HUES64 (cell line): ENCODE results near the gene URGCP.
"Not testable (repeated sequence)": the region's sequence is repeated elsewhere in the genome, so short reads cannot be mapped to it uniquely, and the experiment has no call there.

Experiments used
- H3K27ac ChIP-seq: 2 replicates; pipeline ENCODE4 v1.7.0; 2013; ENCODE audit warnings: low read depth, low read length, inconsistent platforms
- H3K27me3 ChIP-seq: 2 replicates; pipeline ENCODE4 v1.6.1; 2013; ENCODE audit warnings: mild to moderate bottlenecking, low read length; ENCODE audit not compliant: insufficient read depth
- H3K36me3 ChIP-seq: 2 replicates; pipeline ENCODE4 v1.6.1; 2013; ENCODE audit warnings: mild to moderate bottlenecking, low read length; ENCODE audit not compliant: insufficient read depth
- H3K4me1 ChIP-seq: 2 replicates; pipeline ENCODE4 v1.6.1; 2013; ENCODE audit warnings: mild to moderate bottlenecking, low read length, moderate library complexity; ENCODE audit not compliant: insufficient read depth
- H3K4me3 ChIP-seq: 2 replicates; pipeline ENCODE4 v1.5.1; 2013; ENCODE audit warnings: mild to moderate bottlenecking, low read length, moderate library complexity
- H3K9ac ChIP-seq: 2 replicates; pipeline ENCODE4 v1.6.1; 2013; ENCODE audit warnings: mild to moderate bottlenecking, low read depth, low read length
- H3K9me3 ChIP-seq: 2 replicates; pipeline ENCODE4 v1.6.1; 2013; ENCODE audit warnings: low read depth, low read length; ENCODE audit not compliant: insufficient read depth
- WGBS: fragments of 150-250, 120-280 bp; methylation state at CpG from one replicate; pipeline ENCODE4 v1.1.7; 2013; ENCODE audit warnings: missing lambda C conversion rate; 5-methylcytosine and 5-hydroxymethylcytosine counted together

The URGCP gene

GRCh38 chr7:43850348-43851116 lies 55.9 kb downstream of the URGCP start:
- Histone ChIP-seq H3K9me3 (no peaks in the 10 kb centered on the region), H3K27me3 (no peaks in the 10 kb centered on the region), H3K27ac (no peak overlapping the region), H3K36me3 (no peaks in the 10 kb centered on the region), H3K4me1 (no peaks in the 10 kb centered on the region), H3K9ac (no peak overlapping the region), H3K4me3 (no peak overlapping the region)
- 96% methylated on average over 5 of the region's 5 CpGs for WGBS

GRCh38 chr7:43849047-43849446 lies 57.3 kb downstream of the URGCP start:
- no peaks in the 10 kb centered on the region for H3K27me3 ChIP-seq
- 73% methylated on average over 2 of the region's 2 CpGs for WGBS

GRCh38 chr7:43847496-43847895 lies 58.9 kb downstream of the URGCP start:
- Histone ChIP-seq H3K9ac (no peak overlapping the region), H3K9me3 (no peaks in the 10 kb centered on the region), H3K36me3 (no peaks in the 10 kb centered on the region), H3K4me1 (no peaks in the 10 kb centered on the region), H3K27me3 (no peaks in the 10 kb centered on the region), H3K27ac (no peak overlapping the region), H3K4me3 (no peak overlapping the region)
- WGBS, result 95% methylated on average over 3 of the region's 4 CpGs

More at GRCh38 chr7:43849047-43849446, 57.3 kb downstream of the URGCP start:
- Histone ChIP-seq H3K4me3 (no peak overlapping the region), H3K4me1 (no peaks in the 10 kb centered on the region), H3K9me3 (no peaks in the 10 kb centered on the region), H3K9ac (no peak overlapping the region), H3K36me3 (no peaks in the 10 kb centered on the region), H3K27ac (no peak overlapping the region)

GRCh38 chr7:43844662-43845061 lies 61.7 kb downstream of the URGCP start:
- H3K36me3 ChIP-seq, result no peaks in the 10 kb centered on the region
- H3K9me3 ChIP-seq, result no peaks in the 10 kb centered on the region
- no peaks in the 10 kb centered on the region for H3K27me3 ChIP-seq
- WGBS, result 98% methylated on average over 2 of the region's 2 CpGs
- H3K4me1 ChIP-seq, result no peaks in the 10 kb centered on the region
- H3K4me3 ChIP-seq, result no peak overlapping the region
- no peak overlapping the region for H3K27ac ChIP-seq
- H3K9ac ChIP-seq, result no peak overlapping the region

- Histone ChIP-seq H3K9ac (no peak overlapping the region), H3K27ac (no peak overlapping the region), H3K9me3 (no peaks in the 10 kb centered on the region), H3K27me3 (no peaks in the 10 kb centered on the region), H3K36me3 (no peaks in the 10 kb centered on the region), H3K4me1 (no peaks in the 10 kb centered on the region), H3K4me3 (no peak overlapping the region)
- WGBS, result 92% methylated on average over 2 of the region's 2 CpGs
Observed at GRCh38 chr7:43844257-43844656, 62.1 kb downstream of the URGCP start.

- no peak overlapping the region for H3K27ac ChIP-seq
- no peaks in the 10 kb centered on the region for H3K9me3 ChIP-seq
- H3K4me1 ChIP-seq, result peaks cover 4% of the 10 kb centered on the region; the same call in 1 of the 2 replicates
- WGBS, result 94% methylated on average over 3 of the region's 4 CpGs
- H3K27me3 ChIP-seq, result 0 out of 2 replicates have a peak, but pooled peaks cover 2% of the 10 kb centered on the region
- no peak overlapping the region for H3K9ac ChIP-seq
- no peaks in the 10 kb centered on the region for H3K36me3 ChIP-seq
- H3K4me3 ChIP-seq, result no peak overlapping the region
Observed at GRCh38 chr7:43843296-43843695, 63.1 kb downstream of the URGCP start.

GRCh38 chr7:43838201-43838658 lies 68.2 kb downstream of the URGCP start:
- no peaks in the 10 kb centered on the region for H3K36me3 ChIP-seq
- 0 out of 2 replicates have a peak, but pooled peaks cover 4% of the 10 kb centered on the region for H3K27me3 ChIP-seq
- H3K9me3 ChIP-seq, result no peaks in the 10 kb centered on the region
- peaks cover 4% of the 10 kb centered on the region; the same call in 1 of the 2 replicates for H3K4me1 ChIP-seq
- 92% methylated on average over 9 of the region's 9 CpGs for WGBS
- no peak overlapping the region for H3K27ac ChIP-seq
- H3K9ac ChIP-seq, result no peak overlapping the region
- H3K4me3 ChIP-seq, result no peak overlapping the region

GRCh38 chr7:43834463-43835251 lies 71.7 kb downstream of the URGCP start:
- H3K27me3 ChIP-seq, result 0 out of 2 replicates have a peak, but pooled peaks cover 4% of the 10 kb centered on the region
- no peak overlapping the region for H3K9ac ChIP-seq
- H3K4me3 ChIP-seq, result no peak overlapping the region
- peaks cover 4% of the 10 kb centered on the region; the same call in 1 of the 2 replicates for H3K4me1 ChIP-seq
- no peaks in the 10 kb centered on the region for H3K36me3 ChIP-seq
- WGBS, result 95% methylated on average over 7 of the region's 8 CpGs
- no peak overlapping the region for H3K27ac ChIP-seq
- H3K9me3 ChIP-seq, result peaks cover 15% of the 10 kb centered on the region; the same call in 1 of the 2 replicates

- H3K9ac ChIP-seq, H3K36me3 ChIP-seq, H3K27me3 ChIP-seq, H3K27ac ChIP-seq, H3K4me1 ChIP-seq, H3K4me3 ChIP-seq: not testable (repeated sequence)
- H3K9me3 ChIP-seq, result peaks cover 15% of the 10 kb centered on the region; the same call in 1 of the 2 replicates
Observed at GRCh38 chr7:43830917-43831316, 75.5 kb downstream of the URGCP start.
